Liver (tissue), 9 donors: ENCODE data around the gene RADIL. TPM values are rescaled to one million over a fixed set of nuclear protein-coding genes. Genes with fewer than 3 reads are reported as not detected.

Source experiments
- DNase-seq: peaks from one replicate; pipeline ENCODE4 v3.0.0-alpha.2; 2017; ENCODE audit warnings: low spot score
- H3K27ac ChIP-seq, 2 donors: one replicate each; pipeline ENCODE4 v1.7.0; 2013; ENCODE audit warnings: inconsistent platforms in 2 of 2, low read length in 2 of 2, control low read depth in 1 of 2, low read depth in 1 of 2, mild to moderate bottlenecking in 1 of 2
- H3K27me3 ChIP-seq, 4 donors: one replicate each; pipeline versions ENCODE4 v1.6.1 to v1.7.0; 2013; ENCODE audit warnings: low read length in 3 of 4, inconsistent platforms in 1 of 4, mild to moderate bottlenecking in 1 of 4, moderate library complexity in 1 of 4; ENCODE audit not compliant: control insufficient read depth in 4 of 4, insufficient read depth in 4 of 4
- H3K36me3 ChIP-seq, 4 donors: one replicate each; pipeline versions ENCODE4 v1.6.1 to v1.7.0; 2013; ENCODE audit warnings: low read length in 3 of 4, mild to moderate bottlenecking in 3 of 4, low read depth in 1 of 4, moderate library complexity in 1 of 4; ENCODE audit not compliant: control insufficient read depth in 4 of 4, insufficient read depth in 3 of 4
- H3K4me1 ChIP-seq, 4 donors: one replicate each; pipeline versions ENCODE4 v1.6.1 to v1.7.0; 2013; ENCODE audit warnings: low read length in 3 of 4, mild to moderate bottlenecking in 3 of 4, moderate library complexity in 1 of 4; ENCODE audit not compliant: control insufficient read depth in 4 of 4, insufficient read depth in 4 of 4
- H3K4me3 ChIP-seq, 3 donors: one replicate each; pipeline versions ENCODE4 v1.6.1 to v1.7.0; 2013; ENCODE audit warnings: low read length in 3 of 3, control low read depth in 1 of 3, low read depth in 1 of 3, mild to moderate bottlenecking in 1 of 3
- H3K9ac ChIP-seq, 2 donors: one replicate each; pipeline ENCODE4 v1.7.0; 2013; ENCODE audit warnings: low read length in 2 of 2, mild to moderate bottlenecking in 2 of 2, moderate library complexity in 2 of 2, control low read depth in 1 of 2, low read depth in 1 of 2
- H3K9me3 ChIP-seq, 4 donors: one replicate each; pipeline versions ENCODE4 v1.6.1 to v1.7.0; 2013; ENCODE audit warnings: low read length in 3 of 4; ENCODE audit not compliant: control insufficient read depth in 4 of 4
- EGR1 ChIP-seq, 2 donors: IDR thresholded peaks; 2 replicates each; pipeline ENCODE4 v1.6.1; 2016 to 2018; ENCODE audit warnings: antibody characterized with exemption in 2 of 2, low read depth in 2 of 2
- FOXA1 ChIP-seq: IDR thresholded peaks from 2 replicates; pipeline ENCODE4 v1.6.1; 2016; ENCODE audit warnings: antibody characterized with exemption
- GABPA ChIP-seq, 2 donors: IDR thresholded peaks in 1 of 2; conservative IDR thresholded peaks in 1 of 2; 2 replicates each; pipeline ENCODE4 v1.6.1; 2016; ENCODE audit warnings: antibody characterized with exemption in 2 of 2, mild to moderate bottlenecking in 1 of 2, moderate library complexity in 1 of 2
- HNF4A ChIP-seq, 2 donors: conservative IDR thresholded peaks; 2 replicates each; pipeline ENCODE4 v1.6.1; 2016; ENCODE audit warnings: antibody characterized with exemption in 2 of 2, mild to moderate bottlenecking in 2 of 2
- HNF4G ChIP-seq: IDR thresholded peaks from 2 replicates; pipeline ENCODE4 v1.6.1; 2016; ENCODE audit warnings: antibody characterized with exemption
- JUND ChIP-seq, 2 donors: IDR thresholded peaks; 2 replicates each; pipeline ENCODE4 v1.6.1; 2016; ENCODE audit warnings: antibody characterized with exemption in 2 of 2
- REST ChIP-seq: IDR thresholded peaks from 2 replicates; pipeline ENCODE4 v1.6.1; 2016; ENCODE audit warnings: antibody characterized with exemption, mild to moderate bottlenecking
- SP1 ChIP-seq: IDR thresholded peaks from 2 replicates; pipeline ENCODE4 v1.6.1; 2018; ENCODE audit warnings: antibody characterized with exemption, mild to moderate bottlenecking
- TAF1 ChIP-seq: conservative IDR thresholded peaks from 2 replicates; pipeline ENCODE4 v1.6.1; 2016; ENCODE audit warnings: antibody characterized with exemption, mild to moderate bottlenecking
- YY1 ChIP-seq: IDR thresholded peaks from 2 replicates; pipeline ENCODE4 v1.6.1; 2016; ENCODE audit warnings: antibody characterized with exemption, mild to moderate bottlenecking
- WGBS: extraction: QIAGEN DNeasy Blood & Tissue Kit; methylation state at CpG from one replicate; pipeline ENCODE4 v1.1.7; 2013; 5-methylcytosine and 5-hydroxymethylcytosine counted together
- polyA plus RNA-seq, 2 donors: library from polyadenylated mRNA; stranded (reverse) in 1 of 2; unstranded in 1 of 2; fragments of 200-250 nt in 1 of 2; fragments of >200 nt in 1 of 2; fragmentation: Nextera tagmentation in 1 of 2; extraction: Ambion mirVana in 1 of 2; gene quantifications; one replicate each; pipeline versions ENCODE4 v1.2.1 to v1.2.3, GENCODE V29; 2013 to 2015
- total RNA-seq, 2 donors: library from RNA; depleted of rRNA; stranded (reverse); fragments of >200 nt; gene quantifications; one replicate each; pipeline ENCODE4 v1.2.3, GENCODE V29; 2014
- TF ChIP-seq, protein P1 (sequence below): IDR thresholded peaks from 2 replicates; pipeline ENCODE4 v1.6.1; 2016; ENCODE audit warnings: antibody characterized with exemption
- TF ChIP-seq, protein P2 (sequence below): IDR thresholded peaks from 2 replicates; pipeline ENCODE4 v1.6.1; 2016; ENCODE audit warnings: antibody characterized with exemption
- TF ChIP-seq, protein P3 (sequence below): fragments of 150-350 bp; IDR thresholded peaks from 2 replicates; pipeline ENCODE4 v1.5.1; 2017; ENCODE audit warnings: improper control_type of control experiment, low read depth, low read length; ENCODE audit not compliant: missing input control
- TF ChIP-seq, protein P4 (sequence below): IDR thresholded peaks from 2 replicates; pipeline ENCODE4 v1.6.1; 2016; ENCODE audit warnings: antibody characterized with exemption
- donor health status: healthy.
- donor health status: healthy.
- donor health status: healthy.
- donor health status: healthy.
- donor health status: healthy.

Gene RADIL
- total and polyA plus RNA-seq, 4 donors: 0.14 to 0.25 (median 0.21) TPM; not detected in 1

GRCh38 chr7:4808026-4808425, 75.5 kb downstream of the RADIL start:
- Histone ChIP-seq H3K36me3 (no peaks in the 10 kb centered on the region), H3K9ac (no peak overlapping the region), H3K4me1 (no peaks in the 10 kb centered on the region), H3K4me3 (no peak overlapping the region), H3K27ac (no peak overlapping the region), H3K27me3 (no peaks in the 10 kb centered on the region), H3K9me3 (no peaks in the 10 kb centered on the region)
- 59% methylated on average over 5 of the region's 5 CpGs for WGBS
- no peak for DNase-seq
- TF ChIP-seq YY1: no peak
- no peak for TF ChIP-seq JUND (IDR thresholded peaks at IDR 0.05)
- TF ChIP-seq REST: no peak
- no peak for TF ChIP-seq GABPA (IDR thresholded peaks at IDR 0.05 in 1 of 2, conservative IDR thresholded peaks at IDR 0.05 in 1 of 2)

DNA sequence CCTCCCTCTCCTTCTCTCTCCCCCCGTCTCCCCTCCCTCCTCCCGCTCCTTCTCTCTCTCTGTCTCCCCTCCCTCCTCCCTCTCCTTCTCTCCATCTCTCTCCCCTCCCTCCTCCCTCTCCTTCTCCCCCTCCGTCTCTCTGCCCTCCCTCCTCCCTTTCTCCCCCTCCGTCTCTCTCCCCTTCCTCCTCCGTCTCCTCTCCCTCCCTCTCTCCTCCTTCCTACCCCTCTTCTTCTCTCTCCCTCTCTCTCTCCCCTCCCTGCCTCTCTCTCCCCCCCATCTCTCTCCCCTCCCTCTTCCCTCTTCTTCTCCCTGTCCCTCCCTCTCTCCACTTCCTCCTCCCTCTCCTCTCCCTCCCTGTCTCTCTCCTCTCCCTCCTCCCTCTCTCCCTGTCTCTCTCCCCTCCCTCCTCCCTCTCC, 75.9 kb downstream of the RADIL start:
- H3K36me3 ChIP-seq: no peaks in the 10 kb centered on the region
- no peak overlapping the region for H3K9ac ChIP-seq
- no peak for TF ChIP-seq GABPA (IDR thresholded peaks at IDR 0.05 in 1 of 2, conservative IDR thresholded peaks at IDR 0.05 in 1 of 2)
- TF ChIP-seq, protein P1, sequence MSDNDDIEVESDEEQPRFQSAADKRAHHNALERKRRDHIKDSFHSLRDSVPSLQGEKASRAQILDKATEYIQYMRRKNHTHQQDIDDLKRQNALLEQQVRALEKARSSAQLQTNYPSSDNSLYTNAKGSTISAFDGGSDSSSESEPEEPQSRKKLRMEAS: no peak
- TF ChIP-seq, protein P2, sequence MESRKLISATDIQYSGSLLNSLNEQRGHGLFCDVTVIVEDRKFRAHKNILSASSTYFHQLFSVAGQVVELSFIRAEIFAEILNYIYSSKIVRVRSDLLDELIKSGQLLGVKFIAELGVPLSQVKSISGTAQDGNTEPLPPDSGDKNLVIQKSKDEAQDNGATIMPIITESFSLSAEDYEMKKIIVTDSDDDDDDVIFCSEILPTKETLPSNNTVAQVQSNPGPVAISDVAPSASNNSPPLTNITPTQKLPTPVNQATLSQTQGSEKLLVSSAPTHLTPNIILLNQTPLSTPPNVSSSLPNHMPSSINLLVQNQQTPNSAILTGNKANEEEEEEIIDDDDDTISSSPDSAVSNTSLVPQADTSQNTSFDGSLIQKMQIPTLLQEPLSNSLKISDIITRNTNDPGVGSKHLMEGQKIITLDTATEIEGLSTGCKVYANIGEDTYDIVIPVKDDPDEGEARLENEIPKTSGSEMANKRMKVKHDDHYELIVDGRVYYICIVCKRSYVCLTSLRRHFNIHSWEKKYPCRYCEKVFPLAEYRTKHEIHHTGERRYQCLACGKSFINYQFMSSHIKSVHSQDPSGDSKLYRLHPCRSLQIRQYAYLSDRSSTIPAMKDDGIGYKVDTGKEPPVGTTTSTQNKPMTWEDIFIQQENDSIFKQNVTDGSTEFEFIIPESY: no peak
- TF ChIP-seq HNF4G: no peak
- no peak for TF ChIP-seq SP1
- no peak for TF ChIP-seq FOXA1
- TF ChIP-seq REST: no peak
- no peak for TF ChIP-seq JUND (IDR thresholded peaks at IDR 0.05)
- TF ChIP-seq EGR1 (IDR thresholded peaks at IDR 0.05; ENCODE audit: low read depth in 2 of 2): no peak
- TF ChIP-seq, protein P3, sequence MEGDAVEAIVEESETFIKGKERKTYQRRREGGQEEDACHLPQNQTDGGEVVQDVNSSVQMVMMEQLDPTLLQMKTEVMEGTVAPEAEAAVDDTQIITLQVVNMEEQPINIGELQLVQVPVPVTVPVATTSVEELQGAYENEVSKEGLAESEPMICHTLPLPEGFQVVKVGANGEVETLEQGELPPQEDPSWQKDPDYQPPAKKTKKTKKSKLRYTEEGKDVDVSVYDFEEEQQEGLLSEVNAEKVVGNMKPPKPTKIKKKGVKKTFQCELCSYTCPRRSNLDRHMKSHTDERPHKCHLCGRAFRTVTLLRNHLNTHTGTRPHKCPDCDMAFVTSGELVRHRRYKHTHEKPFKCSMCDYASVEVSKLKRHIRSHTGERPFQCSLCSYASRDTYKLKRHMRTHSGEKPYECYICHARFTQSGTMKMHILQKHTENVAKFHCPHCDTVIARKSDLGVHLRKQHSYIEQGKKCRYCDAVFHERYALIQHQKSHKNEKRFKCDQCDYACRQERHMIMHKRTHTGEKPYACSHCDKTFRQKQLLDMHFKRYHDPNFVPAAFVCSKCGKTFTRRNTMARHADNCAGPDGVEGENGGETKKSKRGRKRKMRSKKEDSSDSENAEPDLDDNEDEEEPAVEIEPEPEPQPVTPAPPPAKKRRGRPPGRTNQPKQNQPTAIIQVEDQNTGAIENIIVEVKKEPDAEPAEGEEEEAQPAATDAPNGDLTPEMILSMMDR: no peak
- TF ChIP-seq, protein P4, sequence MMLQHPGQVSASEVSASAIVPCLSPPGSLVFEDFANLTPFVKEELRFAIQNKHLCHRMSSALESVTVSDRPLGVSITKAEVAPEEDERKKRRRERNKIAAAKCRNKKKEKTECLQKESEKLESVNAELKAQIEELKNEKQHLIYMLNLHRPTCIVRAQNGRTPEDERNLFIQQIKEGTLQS: no peak
- TF ChIP-seq HNF4A (conservative IDR thresholded peaks at IDR 0.05): no peak
- no peak for TF ChIP-seq YY1
- no peak for TF ChIP-seq TAF1
- no peaks in the 10 kb centered on the region for H3K4me1 ChIP-seq
- H3K27me3 ChIP-seq: no peaks in the 10 kb centered on the region
- DNase-seq: no peak
- WGBS: 23% methylated on average over 5 of the region's 5 CpGs
- H3K4me3 ChIP-seq: no peak overlapping the region
- H3K9me3 ChIP-seq: no peaks in the 10 kb centered on the region
- H3K27ac ChIP-seq: no peak overlapping the region
